ENCODE results near the gene EP400. TPM values are rescaled to one million over a fixed set of nuclear protein-coding genes. Genes with fewer than 3 reads are reported as not detected.
A peak's percentile ranks its signal among the peaks of the same experiment; 100 is the strongest.

Gene EP400
- total RNA-seq, 1 experiment from 2014 or later: 9.7 TPM

GRCh38 chr12:131928711-131929580 lies 20.8 kb upstream of the EP400 start, which contains the start of gene PUS1:
TSS of gene PUS1 (plus strand) at chr12:131929276. CDS start at chr12:131929723, 447 bp downstream.
- Histone ChIP-seq H3K27ac (peak within 1 kb of the TSS; percentile 56), H3K9me3 (replicated peaks) (no peaks in the 10 kb centered on the region), H3K27me3 (replicated peaks) (no peaks in the 10 kb centered on the region), H3K4me3 (peak within 1 kb of the TSS; percentile 75), H3K4me1 (replicated peaks) (peaks cover 13% of the 10 kb centered on the region), H3K36me3 (peaks cover 40% of the 10 kb centered on the region)
- peak; percentile 78 to 95 for DNase-seq (ENCODE audit: low read depth in 1 of 2, low spot score in 2 of 2)

GRCh38 chr12:131929581-131930456 lies 19.9 kb upstream of the EP400 start:
- Histone ChIP-seq H3K27me3 (replicated peaks) (no peaks in the 10 kb centered on the region), H3K36me3 (peaks cover 49% of the 10 kb centered on the region), H3K4me3 (peak overlapping the region; percentile 75), H3K9me3 (replicated peaks) (no peaks in the 10 kb centered on the region), H3K27ac (peak overlapping the region; percentile 51), H3K4me1 (replicated peaks) (peaks cover 13% of the 10 kb centered on the region)
- DNase-seq (ENCODE audit: low read depth in 1 of 2, low spot score in 2 of 2): peak in 1 of 2 experiments; percentile 11

- no peaks in the 10 kb centered on the region for H3K9me3 ChIP-seq (replicated peaks)
These were observed 19.2 kb upstream of the EP400 start for GRCh38 chr12:131930510-131930909.

GRCh38 chr12:131933387-131933786 lies 16.4 kb upstream of the EP400 start:
- no peak overlapping the region for H3K27ac ChIP-seq
- peaks cover 74% of the 10 kb centered on the region for H3K36me3 ChIP-seq
- H3K4me1 ChIP-seq (replicated peaks): peaks cover 9% of the 10 kb centered on the region
- no peak overlapping the region for H3K4me3 ChIP-seq
- no peaks in the 10 kb centered on the region for H3K9me3 ChIP-seq (replicated peaks)
- DNase-seq (ENCODE audit: low read depth in 1 of 2, low spot score in 2 of 2): no peak
- H3K27me3 ChIP-seq (replicated peaks): no peaks in the 10 kb centered on the region

More at GRCh38 chr12:131930510-131930909, 19.2 kb upstream of the EP400 start:
- no peak overlapping the region for H3K27ac ChIP-seq
- H3K36me3 ChIP-seq: peaks cover 53% of the 10 kb centered on the region
- peaks cover 13% of the 10 kb centered on the region for H3K4me1 ChIP-seq (replicated peaks)
- no peak for DNase-seq (ENCODE audit: low read depth in 1 of 2, low spot score in 2 of 2)
- H3K4me3 ChIP-seq: peak overlapping the region; percentile 75
- no peaks in the 10 kb centered on the region for H3K27me3 ChIP-seq (replicated peaks)

- no peak for DNase-seq (ENCODE audit: low read depth in 1 of 2, low spot score in 2 of 2)
These were observed 15.2 kb upstream of the EP400 start for GRCh38 chr12:131934535-131934934.

GRCh38 chr12:131938082-131938481 lies 11.7 kb upstream of the EP400 start:
- H3K4me3 ChIP-seq: no peak overlapping the region
- peaks cover 77% of the 10 kb centered on the region for H3K36me3 ChIP-seq

More at GRCh38 chr12:131934535-131934934, 15.2 kb upstream of the EP400 start:
- no peak overlapping the region for H3K27ac ChIP-seq
- no peaks in the 10 kb centered on the region for H3K27me3 ChIP-seq (replicated peaks)
- no peaks in the 10 kb centered on the region for H3K9me3 ChIP-seq (replicated peaks)
- H3K4me1 ChIP-seq (replicated peaks): peaks cover 7% of the 10 kb centered on the region
- H3K4me3 ChIP-seq: no peak overlapping the region
- peaks cover 81% of the 10 kb centered on the region for H3K36me3 ChIP-seq

GRCh38 chr12:131939007-131939406 lies 10.7 kb upstream of the EP400 start:
- no peaks in the 10 kb centered on the region for H3K4me1 ChIP-seq (replicated peaks)
- no peak for DNase-seq (ENCODE audit: low read depth in 1 of 2, low spot score in 2 of 2)
- H3K9me3 ChIP-seq (replicated peaks): no peaks in the 10 kb centered on the region
- H3K27me3 ChIP-seq (replicated peaks): no peaks in the 10 kb centered on the region
- no peak overlapping the region for H3K4me3 ChIP-seq
- peaks cover 76% of the 10 kb centered on the region for H3K36me3 ChIP-seq
- no peak overlapping the region for H3K27ac ChIP-seq

More at GRCh38 chr12:131938082-131938481, 11.7 kb upstream of the EP400 start:
- Histone ChIP-seq H3K4me1 (replicated peaks) (no peaks in the 10 kb centered on the region), H3K9me3 (replicated peaks) (no peaks in the 10 kb centered on the region), H3K27me3 (replicated peaks) (no peaks in the 10 kb centered on the region), H3K27ac (no peak overlapping the region)
- DNase-seq (ENCODE audit: low read depth in 1 of 2, low spot score in 2 of 2): no peak

- DNase-seq (ENCODE audit: low read depth in 1 of 2, low spot score in 2 of 2): no peak
These were observed 9.6 kb upstream of the EP400 start for GRCh38 chr12:131940141-131940547.

GRCh38 chr12:131941116-131941986 lies 8.4 kb upstream of the EP400 start:
- Histone ChIP-seq H3K27me3 (replicated peaks) (no peaks in the 10 kb centered on the region), H3K4me1 (replicated peaks) (no peaks in the 10 kb centered on the region), H3K36me3 (peaks cover 57% of the 10 kb centered on the region), H3K9me3 (replicated peaks) (no peaks in the 10 kb centered on the region), H3K27ac (no peak overlapping the region), H3K4me3 (no peak overlapping the region)
- no peak for DNase-seq (ENCODE audit: low read depth in 1 of 2, low spot score in 2 of 2)

More at GRCh38 chr12:131940141-131940547, 9.6 kb upstream of the EP400 start:
- H3K27ac ChIP-seq: no peak overlapping the region
- no peak overlapping the region for H3K4me3 ChIP-seq
- H3K9me3 ChIP-seq (replicated peaks): no peaks in the 10 kb centered on the region
- H3K36me3 ChIP-seq: peaks cover 67% of the 10 kb centered on the region
- no peaks in the 10 kb centered on the region for H3K4me1 ChIP-seq (replicated peaks)
- no peaks in the 10 kb centered on the region for H3K27me3 ChIP-seq (replicated peaks)

- Histone ChIP-seq H3K4me3 (no peak overlapping the region), H3K36me3 (peaks cover 51% of the 10 kb centered on the region), H3K27ac (no peak overlapping the region)
These were observed 7.8 kb upstream of the EP400 start for GRCh38 chr12:131941987-131942341.

GRCh38 chr12:131942671-131943070 lies 7.1 kb upstream of the EP400 start:
- H3K9me3 ChIP-seq (replicated peaks): no peaks in the 10 kb centered on the region
- no peak overlapping the region for H3K27ac ChIP-seq
- H3K4me3 ChIP-seq: no peak overlapping the region
- H3K36me3 ChIP-seq: peaks cover 48% of the 10 kb centered on the region
- DNase-seq (ENCODE audit: low read depth in 1 of 2, low spot score in 2 of 2): no peak
- no peaks in the 10 kb centered on the region for H3K27me3 ChIP-seq (replicated peaks)
- no peaks in the 10 kb centered on the region for H3K4me1 ChIP-seq (replicated peaks)

More at GRCh38 chr12:131941987-131942341, 7.8 kb upstream of the EP400 start:
- no peak for DNase-seq (ENCODE audit: low read depth in 1 of 2, low spot score in 2 of 2)
- no peaks in the 10 kb centered on the region for H3K27me3 ChIP-seq (replicated peaks)
- no peaks in the 10 kb centered on the region for H3K9me3 ChIP-seq (replicated peaks)
- no peaks in the 10 kb centered on the region for H3K4me1 ChIP-seq (replicated peaks)

- H3K4me1 ChIP-seq (replicated peaks): no peaks in the 10 kb centered on the region
- no peak overlapping the region for H3K4me3 ChIP-seq
- no peaks in the 10 kb centered on the region for H3K9me3 ChIP-seq (replicated peaks)
- H3K27me3 ChIP-seq (replicated peaks): no peaks in the 10 kb centered on the region
- no peak overlapping the region for H3K27ac ChIP-seq
- H3K36me3 ChIP-seq: peaks cover 43% of the 10 kb centered on the region
- no peak for DNase-seq (ENCODE audit: low read depth in 1 of 2, low spot score in 2 of 2)
These were observed 6.4 kb upstream of the EP400 start for GRCh38 chr12:131943389-131943788.

- Histone ChIP-seq H3K36me3 (peaks cover 42% of the 10 kb centered on the region), H3K27ac (no peak overlapping the region), H3K9me3 (replicated peaks) (no peaks in the 10 kb centered on the region), H3K4me3 (no peak overlapping the region), H3K4me1 (replicated peaks) (no peaks in the 10 kb centered on the region), H3K27me3 (replicated peaks) (no peaks in the 10 kb centered on the region)
- no peak for DNase-seq (ENCODE audit: low read depth in 1 of 2, low spot score in 2 of 2)
These were observed 5.9 kb upstream of the EP400 start for GRCh38 chr12:131943876-131944275.

Data from SJSA1 (cell line).